H9 (cell line): ENCODE data around the gene CDX2. TPM values are rescaled to one million over a fixed set of nuclear protein-coding genes. Genes with fewer than 3 reads are reported as not detected.

ENCODE experiments used
- DNase-seq: peaks from one replicate; pipeline ENCODE4 v3.0.0-alpha.2; 2017
- H2AFZ ChIP-seq: one replicate; pipeline ENCODE4 v1.6.1; 2013; ENCODE audit warnings: mild to moderate bottlenecking, low read length, control low read depth, moderate library complexity
- H2AK5ac ChIP-seq: 2 replicates; pipeline ENCODE4 v1.6.1; 2013; ENCODE audit warnings: low read length, control low read depth, mixed read lengths; ENCODE audit not compliant: insufficient read length
- H2BK120ac ChIP-seq: one replicate; pipeline ENCODE4 v1.6.1; 2013; ENCODE audit warnings: low read depth, mild to moderate bottlenecking, low read length, control low read depth, inconsistent platforms; ENCODE audit not compliant: poor library complexity, severe bottlenecking
- H2BK12ac ChIP-seq: 2 replicates; pipeline ENCODE4 v1.6.1; 2013; ENCODE audit warnings: low read length, control low read depth, mixed read lengths, low read depth; ENCODE audit not compliant: insufficient read length
- H2BK15ac ChIP-seq: 2 replicates; pipeline ENCODE4 v1.6.1; 2013; ENCODE audit warnings: low read depth, low read length, control low read depth
- H2BK20ac ChIP-seq: one replicate; pipeline ENCODE4 v1.6.1; 2013; ENCODE audit warnings: low read depth, mild to moderate bottlenecking, low read length, control low read depth, inconsistent platforms; ENCODE audit not compliant: poor library complexity, severe bottlenecking
- H2BK5ac ChIP-seq: 2 replicates; pipeline ENCODE4 v1.6.1; 2013; ENCODE audit warnings: low read length, control low read depth, mixed read lengths; ENCODE audit not compliant: insufficient read length
- H3K14ac ChIP-seq: 2 replicates; pipeline ENCODE4 v1.6.1; 2013; ENCODE audit warnings: low read length, control low read depth; ENCODE audit not compliant: insufficient read depth
- H3K18ac ChIP-seq: 2 replicates; pipeline ENCODE4 v1.6.1; 2013; ENCODE audit warnings: low read depth, mild to moderate bottlenecking, mixed read lengths, low read length, control low read depth; ENCODE audit not compliant: insufficient read length
- H3K23ac ChIP-seq: 2 replicates; pipeline ENCODE4 v1.6.1; 2013; ENCODE audit warnings: low read length, control low read depth, mixed read lengths, low read depth; ENCODE audit not compliant: insufficient read length
- H3K23me2 ChIP-seq: 2 replicates; pipeline ENCODE4 v1.6.1; 2013; ENCODE audit warnings: low read depth, mild to moderate bottlenecking, mixed read lengths, low read length, control low read depth; ENCODE audit not compliant: insufficient read length, poor library complexity, severe bottlenecking
- H3K27ac ChIP-seq: 2 replicates; pipeline ENCODE4 v1.5.1; 2013; ENCODE audit warnings: low read length, control low read depth, mixed read lengths, low read depth; ENCODE audit not compliant: insufficient read length
- H3K27me3 ChIP-seq: 2 replicates; pipeline ENCODE4 v1.6.1; 2013; ENCODE audit warnings: low read length, control low read depth, inconsistent platforms; ENCODE audit not compliant: insufficient read depth
- H3K4ac ChIP-seq: 2 replicates; pipeline ENCODE4 v1.6.1; 2013; ENCODE audit warnings: low read depth, mild to moderate bottlenecking, control low read depth, inconsistent platforms, low read length, moderate library complexity
- H3K4me1 ChIP-seq: 2 replicates; pipeline ENCODE4 v1.6.1; 2013; ENCODE audit warnings: low read length, control low read depth, inconsistent platforms; ENCODE audit not compliant: insufficient read depth
- H3K4me2 ChIP-seq: 2 replicates; pipeline ENCODE4 v1.6.1; 2013; ENCODE audit warnings: low read length, control low read depth, mixed read lengths; ENCODE audit not compliant: insufficient read length, insufficient read depth
- H3K56ac ChIP-seq: 2 replicates; pipeline ENCODE4 v1.6.1; 2013; ENCODE audit warnings: low read depth, mild to moderate bottlenecking, mixed read lengths, low read length, control low read depth; ENCODE audit not compliant: insufficient read length
- H3K79me1 ChIP-seq: 2 replicates; pipeline ENCODE4 v1.6.1; 2013; ENCODE audit warnings: low read depth, mild to moderate bottlenecking, moderate library complexity, low read length, control low read depth, inconsistent platforms; ENCODE audit not compliant: insufficient read depth, poor library complexity, severe bottlenecking
- H3K79me2 ChIP-seq: 2 replicates; pipeline ENCODE4 v1.6.1; 2013; ENCODE audit warnings: low read length, control low read depth, inconsistent platforms; ENCODE audit not compliant: insufficient read depth
- H3K9ac ChIP-seq: 2 replicates; pipeline ENCODE4 v1.6.1; 2013; ENCODE audit warnings: low read length, control low read depth, mixed read lengths; ENCODE audit not compliant: insufficient read length; ENCODE audit errors: extremely low read depth
- H3K9me3 ChIP-seq: one replicate; pipeline ENCODE4 v1.6.1; 2013; ENCODE audit warnings: low read depth, low read length, inconsistent platforms; ENCODE audit not compliant: control insufficient read depth
- H3T11ph ChIP-seq: one replicate; pipeline ENCODE4 v1.6.1; 2013; ENCODE audit warnings: mild to moderate bottlenecking, low read length, control low read depth, inconsistent platforms
- H4K20me1 ChIP-seq: one replicate; pipeline ENCODE4 v1.6.1; 2013; ENCODE audit not compliant: control insufficient read depth, insufficient read length, insufficient read depth
- H4K5ac ChIP-seq: 2 replicates; pipeline ENCODE4 v1.6.1; 2013; ENCODE audit warnings: low read depth, mild to moderate bottlenecking, mixed read lengths, low read length, control low read depth; ENCODE audit not compliant: insufficient read length
- H4K8ac ChIP-seq: replicated peaks from 2 replicates; pipeline ENCODE4 v1.6.1; 2013; ENCODE audit warnings: low read length, control low read depth, mixed read lengths, low read depth; ENCODE audit not compliant: insufficient read length
- H4K91ac ChIP-seq: 2 replicates; pipeline ENCODE4 v1.6.1; 2013; ENCODE audit warnings: low read depth, mild to moderate bottlenecking, moderate library complexity, mixed read lengths, low read length, control low read depth; ENCODE audit not compliant: insufficient read length
- H3K27ac Mint-ChIP-seq, 3 experiments: 2 replicates in 2 of 3; 3 replicates in 1 of 3; pipeline ENCODE4 v1.8.0; 2020 to 2021; ENCODE audit warnings: mixed read lengths in 3 of 3, mild to moderate bottlenecking in 1 of 3, moderate library complexity in 1 of 3
- H3K27me3 Mint-ChIP-seq: 2 replicates; pipeline ENCODE4 v1.8.0; 2021; ENCODE audit warnings: low read depth, mild to moderate bottlenecking, moderate library complexity, mixed read lengths
- H3K36me3 Mint-ChIP-seq, 3 experiments: 2 replicates in 2 of 3; 3 replicates in 1 of 3; pipeline ENCODE4 v1.8.0; 2020 to 2021; ENCODE audit warnings: low read depth in 3 of 3, mixed read lengths in 3 of 3; ENCODE audit not compliant: insufficient read depth in 1 of 3
- H3K4me1 Mint-ChIP-seq, 2 experiments: 2 replicates each; pipeline ENCODE4 v1.8.0; 2020; ENCODE audit warnings: mixed read lengths in 2 of 2
- H3K4me3 Mint-ChIP-seq, 2 experiments: 2 replicates in 1 of 2; 3 replicates in 1 of 2; pipeline ENCODE4 v1.8.0; 2020 to 2021; ENCODE audit warnings: mild to moderate bottlenecking in 2 of 2, mixed read lengths in 2 of 2, moderate library complexity in 1 of 2
- H3K9me3 Mint-ChIP-seq, 2 experiments: 2 replicates in 1 of 2; 3 replicates in 1 of 2; pipeline ENCODE4 v1.8.0; 2020; ENCODE audit warnings: mild to moderate bottlenecking in 2 of 2, mixed read lengths in 2 of 2, moderate library complexity in 1 of 2
- WGBS: extraction: QIAGEN DNeasy Blood & Tissue Kit; methylation state at CpG from one replicate; pipeline ENCODE4 v1.1.7; 2013; ENCODE audit warnings: missing lambda C conversion rate, low lambda C conversion rate, mixed read lengths; ENCODE audit not compliant: insufficient read length; ENCODE audit errors: extremely low coverage; 5-methylcytosine and 5-hydroxymethylcytosine counted together
- total RNA-seq: library from RNA; stranded (reverse); gene quantifications from 2 replicates; pipeline ENCODE4 v1.2.1, GENCODE V29; 2021
- TF ChIP-seq, protein P1 (sequence below): fragments of 200-600 bp; sonication (generic); conservative IDR thresholded peaks from 3 replicates; pipeline ENCODE4 v1.8.0; 2021; ENCODE audit warnings: antibody characterized with exemption, mild to moderate bottlenecking

Gene CDX2
- total RNA-seq, 1 experiment from 2014 or later: not detected

DNA sequence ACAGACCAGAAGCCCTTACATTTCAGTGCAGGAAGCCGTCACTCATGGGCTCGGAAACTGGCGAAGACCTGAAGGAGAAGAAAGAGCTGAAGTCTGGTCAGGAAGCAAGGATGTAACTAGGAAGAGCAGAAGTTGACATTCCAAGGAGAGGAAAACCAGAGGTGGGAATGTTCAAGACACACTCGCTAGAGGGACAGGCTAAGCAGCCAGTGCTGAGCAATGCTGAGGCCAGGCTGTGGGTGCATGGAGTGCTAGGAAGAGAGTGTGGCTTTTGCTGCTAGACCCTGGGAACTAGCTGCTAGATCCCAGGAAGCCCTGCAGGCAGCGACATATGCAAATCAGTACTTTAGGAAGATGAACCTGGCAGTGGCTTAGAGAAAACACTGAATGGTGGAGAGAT lies 31.5 kb upstream of the CDX2 start:
- H3K4me1 Mint-ChIP-seq: peaks cover 6 to 11% of the 10 kb centered on the region in 2 experiments
- no peak overlapping the region for H3T11ph ChIP-seq
- H3K23ac ChIP-seq: no peak overlapping the region
- H2BK5ac ChIP-seq: no peak overlapping the region
- no peak overlapping the region for H3K4me3 Mint-ChIP-seq
- no peak overlapping the region for H2AFZ ChIP-seq
- peak; percentile 65 for DNase-seq
- no peak overlapping the region for H2BK120ac ChIP-seq
- no peak overlapping the region for H2AK5ac ChIP-seq
- H4K20me1 ChIP-seq: no peaks in the 10 kb centered on the region
- no peaks in the 10 kb centered on the region for H3K79me1 ChIP-seq
- H3K27ac Mint-ChIP-seq: no peak overlapping the region; a peak in 1 of 7 replicates
- H2BK20ac ChIP-seq: no peak overlapping the region
- no peak overlapping the region for H2BK12ac ChIP-seq
- H3K4me1 ChIP-seq: no peaks in the 10 kb centered on the region
- H3K4me2 ChIP-seq: no peak overlapping the region
- no peak overlapping the region for H4K8ac ChIP-seq
- no peaks in the 10 kb centered on the region; a peak in 1 of 5 replicates for H3K9me3 Mint-ChIP-seq
- H2BK15ac ChIP-seq: no peak overlapping the region
- peaks cover 25% of the 10 kb centered on the region for H3K27me3 Mint-ChIP-seq
- no CpG with 5 or more reads among the region's 5 CpGs for WGBS
- no peak overlapping the region for H3K9ac ChIP-seq
- no peaks in the 10 kb centered on the region for H3K79me2 ChIP-seq
- no peaks in the 10 kb centered on the region for H3K23me2 ChIP-seq
- no peak overlapping the region for H3K18ac ChIP-seq
- no peaks in the 10 kb centered on the region for H3K9me3 ChIP-seq
- no peak overlapping the region for H3K4ac ChIP-seq
- H3K56ac ChIP-seq: no peak overlapping the region
- H4K91ac ChIP-seq: no peak overlapping the region
- no peaks in the 10 kb centered on the region for H3K27me3 ChIP-seq
- no peaks in the 10 kb centered on the region for H3K36me3 Mint-ChIP-seq
- H3K14ac ChIP-seq: no peak overlapping the region
- no peak overlapping the region for H3K27ac ChIP-seq
- H4K5ac ChIP-seq: no peak overlapping the region
- TF ChIP-seq, protein P1, sequence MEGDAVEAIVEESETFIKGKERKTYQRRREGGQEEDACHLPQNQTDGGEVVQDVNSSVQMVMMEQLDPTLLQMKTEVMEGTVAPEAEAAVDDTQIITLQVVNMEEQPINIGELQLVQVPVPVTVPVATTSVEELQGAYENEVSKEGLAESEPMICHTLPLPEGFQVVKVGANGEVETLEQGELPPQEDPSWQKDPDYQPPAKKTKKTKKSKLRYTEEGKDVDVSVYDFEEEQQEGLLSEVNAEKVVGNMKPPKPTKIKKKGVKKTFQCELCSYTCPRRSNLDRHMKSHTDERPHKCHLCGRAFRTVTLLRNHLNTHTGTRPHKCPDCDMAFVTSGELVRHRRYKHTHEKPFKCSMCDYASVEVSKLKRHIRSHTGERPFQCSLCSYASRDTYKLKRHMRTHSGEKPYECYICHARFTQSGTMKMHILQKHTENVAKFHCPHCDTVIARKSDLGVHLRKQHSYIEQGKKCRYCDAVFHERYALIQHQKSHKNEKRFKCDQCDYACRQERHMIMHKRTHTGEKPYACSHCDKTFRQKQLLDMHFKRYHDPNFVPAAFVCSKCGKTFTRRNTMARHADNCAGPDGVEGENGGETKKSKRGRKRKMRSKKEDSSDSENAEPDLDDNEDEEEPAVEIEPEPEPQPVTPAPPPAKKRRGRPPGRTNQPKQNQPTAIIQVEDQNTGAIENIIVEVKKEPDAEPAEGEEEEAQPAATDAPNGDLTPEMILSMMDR: peak; percentile 12; the same call in 2 of the 3 replicates
